ENCODE results near the gene CCDC102A.

DNA sequence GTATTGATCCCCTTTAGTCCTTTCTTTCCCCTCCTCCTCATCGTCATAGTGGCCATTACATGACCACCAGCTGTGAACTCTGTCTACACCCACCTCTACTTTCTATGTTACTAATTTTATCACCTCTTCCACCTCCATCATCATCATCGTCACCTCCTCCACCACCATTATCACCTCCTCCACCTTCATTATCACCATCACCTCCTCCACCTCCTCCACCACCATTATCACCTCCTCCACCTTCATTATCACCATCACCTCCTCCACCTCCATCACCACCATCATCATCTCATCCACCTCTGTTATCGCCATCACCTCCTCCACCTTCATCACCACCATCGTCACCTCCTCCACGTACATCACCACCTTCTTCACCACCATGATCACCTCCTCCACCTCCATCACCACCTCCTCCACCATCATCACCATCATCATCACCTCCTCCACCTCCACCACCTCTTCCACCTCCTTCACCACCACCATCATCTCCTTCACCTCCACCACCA is 31.9 kb upstream of the CCDC102A start:
- no peak for TF ChIP-seq CHD2 (IDR thresholded peaks at IDR 0.05; ENCODE audit: low read length, partially characterized antibody)
- TF ChIP-seq, protein P1, sequence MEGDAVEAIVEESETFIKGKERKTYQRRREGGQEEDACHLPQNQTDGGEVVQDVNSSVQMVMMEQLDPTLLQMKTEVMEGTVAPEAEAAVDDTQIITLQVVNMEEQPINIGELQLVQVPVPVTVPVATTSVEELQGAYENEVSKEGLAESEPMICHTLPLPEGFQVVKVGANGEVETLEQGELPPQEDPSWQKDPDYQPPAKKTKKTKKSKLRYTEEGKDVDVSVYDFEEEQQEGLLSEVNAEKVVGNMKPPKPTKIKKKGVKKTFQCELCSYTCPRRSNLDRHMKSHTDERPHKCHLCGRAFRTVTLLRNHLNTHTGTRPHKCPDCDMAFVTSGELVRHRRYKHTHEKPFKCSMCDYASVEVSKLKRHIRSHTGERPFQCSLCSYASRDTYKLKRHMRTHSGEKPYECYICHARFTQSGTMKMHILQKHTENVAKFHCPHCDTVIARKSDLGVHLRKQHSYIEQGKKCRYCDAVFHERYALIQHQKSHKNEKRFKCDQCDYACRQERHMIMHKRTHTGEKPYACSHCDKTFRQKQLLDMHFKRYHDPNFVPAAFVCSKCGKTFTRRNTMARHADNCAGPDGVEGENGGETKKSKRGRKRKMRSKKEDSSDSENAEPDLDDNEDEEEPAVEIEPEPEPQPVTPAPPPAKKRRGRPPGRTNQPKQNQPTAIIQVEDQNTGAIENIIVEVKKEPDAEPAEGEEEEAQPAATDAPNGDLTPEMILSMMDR (IDR thresholded peaks at IDR 0.05): no peak
- TF ChIP-seq RFX5 (IDR thresholded peaks at IDR 0.05): no peak
- TF ChIP-seq EP300 (IDR thresholded peaks at IDR 0.05): no peak
- TF ChIP-seq POLR2A (IDR thresholded peaks at IDR 0.05; ENCODE audit: low read length): no peak
- TF ChIP-seq HOXB5 (CRISPR knock-in tag; IDR thresholded peaks at IDR 0.05): no peak
- no peak for TF ChIP-seq EHMT2 (IDR thresholded peaks at IDR 0.05; ENCODE audit: low read depth)
- no peak for TF ChIP-seq CBX8 (IDR thresholded peaks at IDR 0.05)

All from A549 (cell line).